ENCODE data around the gene NTM. TPM values are rescaled to one million over a fixed set of nuclear protein-coding genes. Genes with fewer than 3 reads are reported as not detected.

The NTM gene
- polyA plus RNA-seq, 1 experiment = 33.6 TPM

- Histone ChIP-seq H3K4me3 (ENCODE audit: low read depth, low read length) (no peak overlapping the region), H3K36me3 (ENCODE audit: control insufficient read depth, insufficient read depth, low read length) (no peaks in the 10 kb centered on the region), H3K27me3 (ENCODE audit: control insufficient read depth, insufficient read depth, low read length) (peaks cover 2% of the 10 kb centered on the region)
- TF ChIP-seq CTCF (IDR thresholded peaks at IDR 0.05; ENCODE audit: insufficient read depth, low read depth, low read length) = no peak
- DNase-seq (ENCODE audit: low read depth) = no peak
- ChIA-PET CTCF (interaction anchor here (0.6 to 1.2 kb wide), 2 partner anchors 8 to 908 kb away, joined by 3 read pairs; no protein-coding TSS in a partner anchor), POLR2A (no interaction called here)
These were observed 461.7 kb downstream of the NTM start for GRCh38 chr11:131832079-131832478.

DNA sequence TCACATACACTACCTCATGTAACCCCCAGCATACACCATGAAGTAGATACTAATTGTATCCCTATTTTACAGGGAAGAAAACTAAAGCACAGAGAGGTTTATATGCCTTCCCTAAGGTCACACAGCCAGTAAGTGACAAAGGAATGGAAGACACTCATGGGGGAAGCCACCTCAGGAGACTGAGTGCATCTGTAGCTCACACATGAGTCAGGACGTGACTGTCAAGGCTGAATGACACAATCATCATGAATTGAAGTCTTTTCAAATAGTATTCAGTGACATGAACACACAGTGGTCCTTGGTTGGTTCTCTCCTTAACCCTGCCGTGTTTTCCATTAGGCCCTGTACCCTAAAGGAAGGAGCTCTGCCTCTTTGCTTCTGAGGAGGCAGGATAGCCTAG is 463.0 kb downstream of the NTM start:
- no peak overlapping the region for H3K4me3 ChIP-seq (ENCODE audit: low read depth, low read length)
- TF ChIP-seq CTCF (IDR thresholded peaks at IDR 0.05; ENCODE audit: insufficient read depth, low read depth, low read length) = no peak
- no peak for DNase-seq (ENCODE audit: low read depth)
- ChIA-PET POLR2A (no interaction called here), CTCF (interaction anchor here (1.0 to 1.2 kb wide), 2 partner anchors 8 to 9 kb away, joined by 3 to 4 read pairs; no protein-coding TSS in a partner anchor)
- peaks cover 2% of the 10 kb centered on the region for H3K27me3 ChIP-seq (ENCODE audit: control insufficient read depth, insufficient read depth, low read length)
- no peaks in the 10 kb centered on the region for H3K36me3 ChIP-seq (ENCODE audit: control insufficient read depth, insufficient read depth, low read length)

GRCh38 chr11:131837562-131837961 is 467.1 kb downstream of the NTM start:
- H3K27me3 ChIP-seq (ENCODE audit: control insufficient read depth, insufficient read depth, low read length) = no peaks in the 10 kb centered on the region
- DNase-seq (ENCODE audit: low read depth) = no peak
- CTCF ChIA-PET = no interaction called here
- POLR2A ChIA-PET = no interaction called here
- no peaks in the 10 kb centered on the region for H3K36me3 ChIP-seq (ENCODE audit: control insufficient read depth, insufficient read depth, low read length)
- no peak overlapping the region for H3K4me3 ChIP-seq (ENCODE audit: low read depth, low read length)
- TF ChIP-seq CTCF (IDR thresholded peaks at IDR 0.05; ENCODE audit: insufficient read depth, low read depth, low read length) = no peak

DNA sequence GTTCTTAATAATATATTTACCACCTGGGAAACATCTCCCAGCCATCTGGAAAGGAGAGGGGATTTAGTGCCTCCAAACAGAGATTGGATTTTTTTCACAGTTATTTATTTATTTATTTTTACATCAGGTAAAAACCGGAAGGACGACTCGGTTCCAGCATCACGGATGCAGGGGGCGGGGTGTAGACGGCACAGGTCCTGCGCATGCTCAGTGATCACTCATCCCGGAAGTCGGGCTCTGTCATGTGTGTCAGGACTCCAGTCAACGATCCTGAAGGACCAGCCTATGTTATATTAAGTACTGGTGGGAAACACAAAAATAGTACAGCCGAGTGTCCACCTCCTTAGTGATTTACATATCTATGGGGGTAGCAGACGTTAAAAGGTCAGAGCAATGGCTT is 467.6 kb downstream of the NTM start:
- Histone ChIP-seq H3K27me3 (ENCODE audit: control insufficient read depth, insufficient read depth, low read length) (no peaks in the 10 kb centered on the region), H3K4me3 (ENCODE audit: low read depth, low read length) (no peak overlapping the region), H3K36me3 (ENCODE audit: control insufficient read depth, insufficient read depth, low read length) (no peaks in the 10 kb centered on the region)
- no peak for TF ChIP-seq CTCF (IDR thresholded peaks at IDR 0.05; ENCODE audit: insufficient read depth, low read depth, low read length)
- POLR2A ChIA-PET = no interaction called here
- DNase-seq (ENCODE audit: low read depth) = no peak
- CTCF ChIA-PET = no interaction called here

GRCh38 chr11:131839326-131839725 is 468.9 kb downstream of the NTM start:
- no peak for DNase-seq (ENCODE audit: low read depth)
- no peak for TF ChIP-seq CTCF (IDR thresholded peaks at IDR 0.05; ENCODE audit: insufficient read depth, low read depth, low read length)
- POLR2A ChIA-PET = no interaction called here
- CTCF ChIA-PET = no interaction called here
- no peaks in the 10 kb centered on the region for H3K27me3 ChIP-seq (ENCODE audit: control insufficient read depth, insufficient read depth, low read length)
- no peaks in the 10 kb centered on the region for H3K36me3 ChIP-seq (ENCODE audit: control insufficient read depth, insufficient read depth, low read length)
- no peak overlapping the region for H3K4me3 ChIP-seq (ENCODE audit: low read depth, low read length)

All from BJ (cell line).